Pancreas (tissue), 10 donors: Measurements from ENCODE around the gene CDH18. TPM values are rescaled to one million over a fixed set of nuclear protein-coding genes. Genes with fewer than 3 reads are reported as not detected.

Source experiments
- ATAC-seq, 4 donors: fragments of 200-7000 bp; cut with Tn5 transposase; one replicate each; pipeline versions ENCODE4 v1.8.0 to v1.9.1; 2020; ENCODE audit warnings: mild to moderate bottlenecking in 4 of 4, moderate library complexity in 4 of 4
- DNase-seq, 6 donors: peaks; one replicate each; pipeline ENCODE4 v3.0.0-alpha.2; 2020
- FAIRE-seq: peaks from 2 replicates; lab custom pipeline; 2012; peaks lifted over from hg19 to GRCh38; lab: Jason Lieb, UNC
- H3K27ac ChIP-seq, 4 donors: fragments of 200-600 bp; sonication (generic); 1 replicate in 3 of 4; 2 replicates in 1 of 4; pipeline versions ENCODE4 v1.5.0 to v1.8.0; 2020
- H3K27me3 ChIP-seq, 4 donors: fragments of 200-600 bp; one replicate each; pipeline ENCODE4 v1.8.0; 2021
- H3K36me3 ChIP-seq, 3 donors: fragments of 200-600 bp; sonication (generic) in 1 of 3; one replicate each; pipeline versions ENCODE4 v1.5.0 to v1.8.0; 2020 to 2021
- H3K4me1 ChIP-seq, 3 donors: fragments of 200-600 bp; one replicate each; pipeline ENCODE4 v1.8.0; 2021
- H3K4me3 ChIP-seq, 4 donors: fragments of 200-600 bp; sonication (generic) in 2 of 4; one replicate each; pipeline versions ENCODE4 v1.5.0 to v1.8.0; 2020 to 2021
- H3K9me3 ChIP-seq, 4 donors: fragments of 200-600 bp; one replicate each; pipeline ENCODE4 v1.8.0; 2021
- CTCF ChIP-seq, 4 donors: fragments of 200-600 bp; sonication (generic) in 3 of 4; IDR thresholded peaks; one replicate each; pipeline versions ENCODE4 v1.5.0 to v1.8.0; 2021; ENCODE audit warnings: antibody characterized with exemption in 4 of 4
- WGBS, 2 donors: extraction: QIAGEN DNeasy Blood & Tissue Kit; methylation state at CpG; one replicate each; pipeline ENCODE4 v1.1.7; 2013; 5-methylcytosine and 5-hydroxymethylcytosine counted together
- intact Hi-C, 3 donors: fragments of 100-400 bp; cut with DNase I; formaldehyde crosslinking; loops; one replicate each; pipeline versions ENCODE4 v1.11.1 to v1.14.2; 2022
- polyA plus RNA-seq, 2 donors: library from polyadenylated mRNA; stranded (reverse); fragments of 200-250 nt; gene quantifications; one replicate each; pipeline ENCODE4 v1.2.3, GENCODE V29; 2013
- total RNA-seq, 6 donors: library from RNA; stranded (reverse); fragmentation: NEBNext Ultra II Directional in 4 of 6; extraction: Animal tissue kit (Norgen Biotek cat#: 25700) in 4 of 6; gene quantifications; one replicate each; pipeline versions ENCODE4 v1.2.1 to v1.2.4, GENCODE V29; 2021 to 2023
- donor health status: healthy with polysubstance abuse.
- donor health status: DM: no; HTN: no; CAD: no; lungs with moderate emphysema.
- donor health status: DM: no; HTN: no; CAD: no.
- donor health status: control.
- donor health status: control.
- donor health status: Bipolar disorder and iron deficiency.
- donor health status: DM: yes; HTN: yes; CAD: no.
- donor health status: DM: no; HTN: no; CAD: no.
- donor health status: DM: no; HTN: no; CAD: no.
- donor health status: DM: yes; HTN: yes; CAD: no.

CDH18 gene
- total and polyA plus RNA-seq, 8 donors: 0.09 to 0.80 (median 0.27) TPM

DNA sequence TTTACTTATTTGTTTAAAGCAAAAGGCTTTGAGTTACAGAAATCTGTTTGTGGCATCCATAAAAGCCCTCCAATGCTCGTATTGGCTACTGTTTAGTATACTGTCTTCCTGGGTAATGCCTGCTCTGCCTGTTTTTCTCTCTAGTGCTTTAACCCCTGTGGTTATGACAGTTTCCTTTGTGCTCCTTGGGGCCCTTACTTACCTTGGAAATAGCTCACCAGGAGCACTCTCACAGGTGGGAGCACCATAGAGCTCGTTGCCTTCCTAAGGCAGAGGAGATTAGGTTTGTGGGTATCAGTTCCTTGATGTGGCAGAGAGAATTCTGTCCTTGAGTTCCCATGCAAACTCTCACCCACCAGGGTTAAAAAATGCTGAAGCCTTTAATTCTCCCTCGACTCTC is 242.8 kb downstream of the CDH18 start:
- no peak for TF ChIP-seq CTCF (IDR thresholded peaks at IDR 0.05)
- 46 to 49% methylated on average over 3 of the region's 3 CpGs for WGBS, 2 donors
- ATAC-seq (no peak), FAIRE-seq (no peak), DNase-seq (no peak)
- H3K4me3 ChIP-seq: no peak overlapping the region
- H3K27ac ChIP-seq: no peak overlapping the region
- no peaks in the 10 kb centered on the region for H3K9me3 ChIP-seq
- intact Hi-C loops: no loop called here
- H3K4me1 ChIP-seq: no peaks in the 10 kb centered on the region
- no peaks in the 10 kb centered on the region for H3K36me3 ChIP-seq
- H3K27me3 ChIP-seq: no peaks in the 10 kb centered on the region

DNA sequence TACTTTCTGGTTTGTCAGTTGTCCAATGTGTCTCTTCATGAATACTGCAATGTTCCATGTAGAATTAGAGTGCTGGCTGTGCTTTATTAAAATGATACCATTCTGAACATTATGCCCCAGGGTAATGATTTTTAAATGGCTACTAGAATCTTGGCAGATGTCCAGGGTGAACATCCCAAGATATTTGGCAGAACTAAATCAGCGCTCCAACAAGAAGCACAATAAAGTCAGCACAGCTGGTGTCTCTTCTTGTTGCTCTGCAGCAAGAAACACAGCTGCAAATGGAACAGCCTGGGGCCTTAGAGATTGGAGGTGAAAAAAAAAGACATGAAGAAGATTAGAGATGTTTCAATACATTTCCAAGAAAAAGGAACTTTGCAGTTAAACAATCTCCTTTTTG is 248.3 kb downstream of the CDH18 start:
- intact Hi-C loops: no loop called here
- no peak overlapping the region for H3K27ac ChIP-seq
- FAIRE-seq (no peak), ATAC-seq (no peak), DNase-seq (no peak)
- H3K4me3 ChIP-seq: no peak overlapping the region
- TF ChIP-seq CTCF (IDR thresholded peaks at IDR 0.05): no peak
- no peaks in the 10 kb centered on the region for H3K9me3 ChIP-seq
- H3K36me3 ChIP-seq: no peaks in the 10 kb centered on the region
- H3K27me3 ChIP-seq: no peaks in the 10 kb centered on the region
- 92 to 95% methylated on average over 1 of the region's 1 CpG for WGBS, 2 donors
- no peaks in the 10 kb centered on the region for H3K4me1 ChIP-seq

GRCh38 chr5:19734776-19735175 is 253.2 kb downstream of the CDH18 start:
- H3K4me1 ChIP-seq: no peaks in the 10 kb centered on the region
- ATAC-seq (no peak), FAIRE-seq (no peak), DNase-seq (no peak)
- 67 to 79% methylated on average over 1 of the region's 1 CpG for WGBS, 2 donors
- no peak overlapping the region for H3K4me3 ChIP-seq
- no peak overlapping the region for H3K27ac ChIP-seq
- no peak for TF ChIP-seq CTCF (IDR thresholded peaks at IDR 0.05)
- no peaks in the 10 kb centered on the region for H3K27me3 ChIP-seq
- H3K36me3 ChIP-seq: no peaks in the 10 kb centered on the region
- intact Hi-C loops: no loop called here
- no peaks in the 10 kb centered on the region for H3K9me3 ChIP-seq

DNA sequence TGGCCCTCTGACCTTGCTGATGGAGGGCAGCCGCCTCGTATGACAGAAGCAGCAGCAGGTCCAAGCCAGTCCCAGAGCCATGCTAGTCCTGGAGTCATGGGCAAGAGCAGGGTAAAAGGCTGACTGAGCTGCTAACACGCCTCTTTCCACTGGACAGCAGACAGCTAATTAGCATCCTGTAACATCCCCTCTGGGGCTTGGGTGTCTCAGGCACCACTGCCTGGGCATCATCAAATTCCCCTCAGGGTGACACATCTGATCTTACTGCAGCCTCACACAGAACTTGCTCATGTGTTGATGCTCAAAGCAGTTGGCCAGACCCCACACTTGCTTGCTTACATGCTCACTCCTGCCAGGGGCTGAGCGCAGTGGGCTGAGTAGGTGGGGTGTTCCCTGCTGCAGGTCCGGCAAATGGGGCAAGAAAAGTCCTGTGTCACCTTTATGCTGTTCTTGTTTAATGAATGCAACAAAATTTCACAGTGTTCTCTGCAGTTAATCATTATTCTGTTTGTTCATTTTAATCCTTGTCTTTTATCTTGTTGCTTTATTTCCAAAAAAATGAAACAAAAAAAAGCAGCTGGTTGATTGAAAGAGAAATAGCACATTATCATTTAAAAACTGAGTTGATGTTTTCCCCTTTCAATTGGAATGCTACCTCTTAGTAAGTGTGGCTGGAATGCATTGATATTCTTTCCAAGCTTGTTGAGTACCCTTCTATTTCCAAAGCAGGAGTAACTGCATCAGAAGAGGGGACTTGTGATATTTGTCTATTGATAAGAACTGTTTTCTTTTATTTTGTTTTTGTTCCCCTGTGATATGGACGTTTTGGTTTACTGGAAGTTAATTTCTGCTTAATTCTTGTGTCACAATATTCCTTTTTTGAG is 254.1 kb downstream of the CDH18 start:
- H3K4me1 ChIP-seq: no peaks in the 10 kb centered on the region
- WGBS, 2 donors: 77 to 81% methylated on average over 6 of the region's 6 CpGs
- ATAC-seq (no peak), DNase-seq (no peak), FAIRE-seq (no peak)
- no peak overlapping the region for H3K27ac ChIP-seq
- no peak overlapping the region for H3K4me3 ChIP-seq
- no peaks in the 10 kb centered on the region for H3K36me3 ChIP-seq
- no peak for TF ChIP-seq CTCF (IDR thresholded peaks at IDR 0.05)
- no peaks in the 10 kb centered on the region for H3K27me3 ChIP-seq
- H3K9me3 ChIP-seq: no peaks in the 10 kb centered on the region
- intact Hi-C loops: no loop called here

DNA sequence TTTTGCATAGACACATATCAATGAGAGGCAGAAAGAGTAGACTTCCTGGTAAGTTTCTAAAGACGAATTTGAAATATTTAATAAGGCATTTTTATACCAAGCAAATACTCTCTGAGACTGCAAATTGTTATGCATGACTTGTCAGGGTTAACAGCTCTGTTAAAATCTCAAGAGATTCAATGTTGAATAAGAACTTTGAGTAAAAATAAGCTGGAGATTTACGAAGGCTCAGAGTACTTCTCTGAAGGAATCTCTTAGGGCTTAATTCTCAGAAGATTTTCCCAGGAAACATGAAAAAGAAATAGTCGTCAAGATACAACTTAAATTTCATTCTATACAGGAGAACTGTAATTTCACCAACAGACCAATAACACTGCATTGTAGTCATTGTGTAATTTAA is 259.4 kb downstream of the CDH18 start:
- DNase-seq (no peak), ATAC-seq (no peak), FAIRE-seq (no peak)
- Histone ChIP-seq H3K4me3 (no peak overlapping the region), H3K27me3 (no peaks in the 10 kb centered on the region), H3K4me1 (no peaks in the 10 kb centered on the region), H3K9me3 (no peaks in the 10 kb centered on the region), H3K36me3 (no peaks in the 10 kb centered on the region), H3K27ac (no peak overlapping the region)
- WGBS, 2 donors: 63 to 79% methylated on average over 3 of the region's 3 CpGs
- no peak for TF ChIP-seq CTCF (IDR thresholded peaks at IDR 0.05)
- intact Hi-C loops: no loop called here
